Psoas muscle (tissue), 8 donors: ENCODE results near the gene DNAH11. TPM values are rescaled to one million over a fixed set of nuclear protein-coding genes. Genes with fewer than 3 reads are reported as not detected.

ENCODE experiments used
- ATAC-seq, 4 donors: fragments of 200-7000 bp; cut with Tn5 transposase; one replicate each; pipeline ENCODE4 v1.9.1; 2020; ENCODE audit warnings: moderate library complexity in 3 of 4, mild to moderate bottlenecking in 2 of 4
- DNase-seq, 2 donors: peaks; one replicate each; pipeline ENCODE4 v3.0.0-alpha.2; 2020
- H3K27ac ChIP-seq: fragments of 200-600 bp; one replicate; pipeline ENCODE4 v1.8.0; 2022
- H3K27me3 ChIP-seq, 3 donors: fragments of 200-600 bp in 1 of 3; one replicate each; pipeline versions ENCODE4 v1.6.1 to v1.8.0; 2013 to 2022; ENCODE audit warnings: low read length in 2 of 3, mild to moderate bottlenecking in 2 of 3, moderate library complexity in 1 of 3; ENCODE audit not compliant: insufficient read depth in 3 of 3
- H3K36me3 ChIP-seq, 2 donors: fragments of 200-600 bp in 1 of 2; one replicate each; pipeline versions ENCODE4 v1.6.1 to v1.8.0; 2013 to 2022; ENCODE audit warnings: low read depth in 1 of 2, mild to moderate bottlenecking in 1 of 2, moderate library complexity in 1 of 2; ENCODE audit not compliant: insufficient read depth in 1 of 2
- H3K4me1 ChIP-seq: fragments of 200-600 bp; one replicate; pipeline ENCODE4 v1.8.0; 2022
- H3K4me3 ChIP-seq: fragments of 200-600 bp; one replicate; pipeline ENCODE4 v1.8.0; 2022; ENCODE audit warnings: mild to moderate bottlenecking
- H3K9me3 ChIP-seq: fragments of 200-600 bp; one replicate; pipeline ENCODE4 v1.8.0; 2022
- WGBS, 3 donors: extraction: QIAGEN DNeasy Blood & Tissue Kit; methylation state at CpG; one replicate each; pipeline versions ENCODE4 v1.1.6 to v1.1.7; 2013; 5-methylcytosine and 5-hydroxymethylcytosine counted together
- intact Hi-C, 2 donors: fragments of 100-400 bp; cut with DNase I; formaldehyde crosslinking; loops; one replicate each; pipeline versions ENCODE4 v1.11.0 to v1.14.2; 2022
- polyA plus RNA-seq, 3 donors: library from polyadenylated mRNA; stranded (reverse); fragments of 200-250 nt; gene quantifications; one replicate each; pipeline ENCODE4 v1.2.3, GENCODE V29; 2013
- total RNA-seq, 4 donors: library from RNA; stranded (reverse); fragmentation: NEBNext Ultra II Directional in 2 of 4; extraction: Animal tissue kit (Norgen Biotek cat#: 25700) in 2 of 4; gene quantifications; one replicate each; pipeline versions ENCODE4 v1.2.1 to v1.2.4, GENCODE V29; 2021 to 2023
- TF ChIP-seq, protein P1 (sequence below): fragments of 200-600 bp; IDR thresholded peaks from one replicate; pipeline ENCODE4 v1.8.0; 2022; ENCODE audit warnings: antibody characterized with exemption
- donor health status: healthy with polysubstance abuse.
- donor health status: DM: no; HTN: no; CAD: no; lungs with moderate emphysema.
- donor health status: Bipolar disorder and iron deficiency.
- donor health status: healthy.
- donor health status: DM: yes; HTN: yes; CAD: no.
- donor health status: DM: no; HTN: no; CAD: no.
- donor health status: DM: no; HTN: no; CAD: no.
- donor health status: DM: yes; HTN: yes; CAD: no.

DNAH11 gene
- total and polyA plus RNA-seq, 7 donors = 0.01 to 0.93 (median 0.28) TPM

DNA sequence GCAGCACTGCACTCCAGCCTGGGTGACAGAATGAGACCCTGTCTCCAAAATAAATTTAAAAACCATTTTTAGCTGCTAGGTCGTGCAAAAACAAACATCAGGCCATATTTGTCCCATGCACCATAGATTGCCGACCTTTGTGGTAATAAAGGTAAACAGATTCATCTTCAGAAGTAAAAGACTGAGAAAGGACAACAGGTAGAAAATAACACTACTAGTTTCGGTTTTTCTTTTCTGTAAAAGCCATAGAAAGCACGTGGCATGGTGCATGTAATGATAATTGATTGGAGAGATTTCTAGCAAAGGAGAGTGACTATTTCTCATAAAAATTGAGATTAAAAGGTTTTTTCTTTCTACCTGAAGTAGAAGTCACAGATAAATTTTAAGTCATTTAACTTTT is 93.9 kb downstream of the DNAH11 start:
- no peaks in the 10 kb centered on the region for H3K36me3 ChIP-seq
- no peak overlapping the region for H3K27ac ChIP-seq
- H3K4me3 ChIP-seq = no peak overlapping the region
- intact Hi-C loops = no loop called here
- no peak for DNase-seq
- H3K9me3 ChIP-seq = no peaks in the 10 kb centered on the region
- 66 to 75% (median 69%) methylated on average over 4 of the region's 4 CpGs for WGBS, 3 donors
- no peak for ATAC-seq
- no peaks in the 10 kb centered on the region for H3K27me3 ChIP-seq
- no peaks in the 10 kb centered on the region for H3K4me1 ChIP-seq
- TF ChIP-seq, protein P1, sequence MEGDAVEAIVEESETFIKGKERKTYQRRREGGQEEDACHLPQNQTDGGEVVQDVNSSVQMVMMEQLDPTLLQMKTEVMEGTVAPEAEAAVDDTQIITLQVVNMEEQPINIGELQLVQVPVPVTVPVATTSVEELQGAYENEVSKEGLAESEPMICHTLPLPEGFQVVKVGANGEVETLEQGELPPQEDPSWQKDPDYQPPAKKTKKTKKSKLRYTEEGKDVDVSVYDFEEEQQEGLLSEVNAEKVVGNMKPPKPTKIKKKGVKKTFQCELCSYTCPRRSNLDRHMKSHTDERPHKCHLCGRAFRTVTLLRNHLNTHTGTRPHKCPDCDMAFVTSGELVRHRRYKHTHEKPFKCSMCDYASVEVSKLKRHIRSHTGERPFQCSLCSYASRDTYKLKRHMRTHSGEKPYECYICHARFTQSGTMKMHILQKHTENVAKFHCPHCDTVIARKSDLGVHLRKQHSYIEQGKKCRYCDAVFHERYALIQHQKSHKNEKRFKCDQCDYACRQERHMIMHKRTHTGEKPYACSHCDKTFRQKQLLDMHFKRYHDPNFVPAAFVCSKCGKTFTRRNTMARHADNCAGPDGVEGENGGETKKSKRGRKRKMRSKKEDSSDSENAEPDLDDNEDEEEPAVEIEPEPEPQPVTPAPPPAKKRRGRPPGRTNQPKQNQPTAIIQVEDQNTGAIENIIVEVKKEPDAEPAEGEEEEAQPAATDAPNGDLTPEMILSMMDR = no peak

DNA sequence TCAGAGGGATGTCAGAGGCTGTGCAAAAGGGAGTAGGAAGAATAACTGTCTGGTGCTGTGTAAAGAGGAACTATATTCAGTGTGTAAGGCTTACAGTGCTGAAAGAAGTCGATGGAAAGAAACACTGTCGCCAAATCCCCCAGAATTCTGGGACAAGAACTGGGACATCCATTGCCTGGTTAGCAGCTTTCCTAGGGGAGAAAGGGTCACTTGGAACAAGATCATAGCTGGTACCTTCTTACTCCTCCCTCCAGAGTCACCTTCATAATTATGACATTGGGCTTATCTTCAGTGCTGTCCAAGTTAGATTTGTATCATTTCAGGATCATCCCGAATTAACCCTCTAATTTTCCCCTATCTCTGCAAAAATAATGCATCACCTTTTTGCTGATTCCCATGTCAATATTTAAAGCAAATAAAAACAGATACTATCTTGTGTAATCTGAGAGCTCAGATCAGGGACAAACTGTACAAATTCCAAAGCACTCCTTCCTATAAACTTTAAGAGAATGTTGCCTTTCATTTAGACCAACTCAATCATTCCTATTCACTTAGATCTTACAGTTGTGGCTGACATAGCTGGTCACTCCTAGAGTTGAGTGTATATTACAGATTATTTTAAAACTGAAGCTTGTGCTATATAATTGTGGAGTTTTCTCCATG is 96.5 kb downstream of the DNAH11 start:
- Histone ChIP-seq H3K27ac (no peak overlapping the region), H3K27me3 (no peaks in the 10 kb centered on the region), H3K4me3 (no peak overlapping the region), H3K36me3 (no peaks in the 10 kb centered on the region), H3K4me1 (no peaks in the 10 kb centered on the region), H3K9me3 (no peaks in the 10 kb centered on the region)
- intact Hi-C loops = no loop called here
- 85 to 92% (median 85%) methylated on average over 3 of the region's 3 CpGs for WGBS, 3 donors
- TF ChIP-seq, protein P1 = no peak
- ATAC-seq (no peak), DNase-seq (no peak)

DNA sequence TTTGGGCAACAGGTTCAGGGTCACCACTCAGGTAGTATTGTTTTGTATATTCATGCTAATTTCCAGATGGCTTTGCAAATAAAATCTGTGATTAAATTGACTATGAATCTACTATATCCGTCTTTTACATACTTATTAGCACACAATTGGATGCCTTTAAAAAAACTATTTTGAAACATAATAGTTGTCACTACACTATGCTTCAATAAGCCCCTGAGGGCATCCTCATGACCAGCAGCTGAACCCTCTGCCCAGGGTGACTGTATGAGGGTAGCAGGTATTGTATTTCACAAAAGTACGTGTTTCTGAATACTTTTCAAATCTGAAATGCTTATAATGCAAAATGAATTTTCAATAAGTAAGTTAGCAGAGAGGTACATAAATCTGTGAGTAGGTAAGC is 97.3 kb downstream of the DNAH11 start:
- TF ChIP-seq, protein P1 = no peak
- H3K9me3 ChIP-seq = no peaks in the 10 kb centered on the region
- WGBS, 3 donors = 49 to 54% (median 53%) methylated on average over 2 of the region's 2 CpGs
- DNase-seq (no peak), ATAC-seq (no peak)
- intact Hi-C loops = no loop called here
- H3K36me3 ChIP-seq = no peaks in the 10 kb centered on the region
- no peak overlapping the region for H3K27ac ChIP-seq
- no peak overlapping the region for H3K4me3 ChIP-seq
- no peaks in the 10 kb centered on the region for H3K4me1 ChIP-seq
- H3K27me3 ChIP-seq = no peaks in the 10 kb centered on the region

DNA sequence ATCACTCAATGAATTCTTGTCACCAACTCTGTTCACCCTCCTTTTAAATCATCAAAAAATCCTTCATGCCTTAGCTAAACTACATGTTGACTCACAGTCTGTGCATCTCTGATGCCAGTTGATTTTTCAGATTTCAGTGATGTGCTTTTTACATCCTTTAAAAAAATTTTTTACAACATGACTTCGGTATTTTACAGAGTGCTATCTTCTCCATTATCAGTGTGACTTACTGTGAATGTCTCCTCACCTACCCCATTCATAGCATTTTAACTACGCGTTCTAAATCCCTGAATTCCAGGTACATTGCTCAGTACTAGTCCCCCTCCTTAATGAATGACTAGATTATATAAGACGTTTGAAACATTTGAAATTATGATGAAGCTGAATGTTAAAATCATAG is 98.7 kb downstream of the DNAH11 start:
- intact Hi-C loops = no loop called here
- no peaks in the 10 kb centered on the region for H3K9me3 ChIP-seq

More for the DNA sequence above, 98.7 kb downstream of the DNAH11 start:
- Histone ChIP-seq H3K27ac (no peak overlapping the region), H3K4me3 (no peak overlapping the region), H3K36me3 (no peaks in the 10 kb centered on the region), H3K27me3 (no peaks in the 10 kb centered on the region), H3K4me1 (no peaks in the 10 kb centered on the region)
- TF ChIP-seq, protein P1 = no peak
- ATAC-seq = no peak
- no peak for DNase-seq
- WGBS, 3 donors = 79 to 81% (median 80%) methylated on average over 4 of the region's 4 CpGs
